H1 (cell line): Measurements from ENCODE around the gene HRH2. TPM values are rescaled to one million over a fixed set of nuclear protein-coding genes. Genes with fewer than 3 reads are reported as not detected.

Experiments used
- CTCF ChIA-PET: fragments of 300-600 bp; sonication (Branson Sonifier 250); formaldehyde crosslinking; loops from one replicate; lab custom pipeline; 2021; ENCODE audit not compliant: partially characterized antibody; lab: Charles Lee
- POLR2A ChIA-PET: fragments of 300-600 bp; sonication (Branson Sonifier 250); formaldehyde crosslinking; loops from one replicate; lab custom pipeline; 2021; ENCODE audit warnings: inconsistent platforms; ENCODE audit not compliant: partially characterized antibody; lab: Charles Lee
- DNase-seq, 2 experiments: peaks; one replicate each; pipeline versions ENCODE4 v3.0.0 to v3.0.0-alpha.2; 2010 to 2022; ENCODE audit warnings: low spot score in 2 of 2, low read depth in 1 of 2, mixed read lengths in 1 of 2
- FAIRE-seq: peaks from 2 replicates; lab custom pipeline; 2011; peaks lifted over from hg19 to GRCh38; lab: Jason Lieb, UNC
- H2AFZ ChIP-seq: 2 replicates; pipeline ENCODE4 v1.8.1; 2012; ENCODE audit warnings: low read length, inconsistent platforms
- H2AK5ac ChIP-seq: 2 replicates; pipeline ENCODE4 v1.6.1; 2013; ENCODE audit warnings: low read depth, low read length
- H2BK120ac ChIP-seq: replicated peaks from 2 replicates; pipeline ENCODE3; 2013; ENCODE audit warnings: low read depth, low read length, inconsistent platforms
- H2BK12ac ChIP-seq: 2 replicates; pipeline ENCODE4 v1.6.1; 2013; ENCODE audit warnings: low read depth, low read length
- H2BK15ac ChIP-seq: 2 replicates; pipeline ENCODE4 v1.6.1; 2013; ENCODE audit warnings: low read length
- H2BK20ac ChIP-seq: 2 replicates; pipeline ENCODE4 v1.6.1; 2013; ENCODE audit warnings: low read length
- H2BK5ac ChIP-seq: 2 replicates; pipeline ENCODE4 v1.6.1; 2013; ENCODE audit warnings: low read depth, low read length
- H3K14ac ChIP-seq: 2 replicates; pipeline ENCODE4 v1.6.1; 2013; ENCODE audit warnings: inconsistent platforms; ENCODE audit not compliant: insufficient read length
- H3K18ac ChIP-seq: 2 replicates; pipeline ENCODE4 v1.6.1; 2013; ENCODE audit warnings: low read length; ENCODE audit errors: extremely low read depth
- H3K23ac ChIP-seq: 2 replicates; pipeline ENCODE4 v1.6.1; 2013; ENCODE audit warnings: inconsistent platforms; ENCODE audit not compliant: insufficient read length
- H3K23me2 ChIP-seq: 2 replicates; pipeline ENCODE4 v1.6.1; 2013; ENCODE audit warnings: low read depth, low read length
- H3K27ac ChIP-seq: 2 replicates; pipeline ENCODE4 v1.6.1; 2011; ENCODE audit warnings: low read depth, low read length, inconsistent platforms
- H3K27me3 ChIP-seq, 4 experiments: replicated peaks in 1 of 4; 1 replicate in 1 of 4; 2 replicates in 3 of 4; pipeline versions ENCODE4 v1.6.1 to v1.8.1; 2011 to 2013; ENCODE audit warnings: low read length in 3 of 4, mild to moderate bottlenecking in 3 of 4, inconsistent platforms in 2 of 4, mixed read lengths in 2 of 4, moderate library complexity in 1 of 4; ENCODE audit not compliant: control insufficient read depth in 3 of 4, insufficient read depth in 3 of 4; ENCODE audit errors: extremely low read depth in 1 of 4
- H3K36me3 ChIP-seq, 4 experiments: 2 replicates each; pipeline versions ENCODE4 v1.6.1 to v1.8.1; 2011 to 2013; ENCODE audit warnings: mild to moderate bottlenecking in 4 of 4, low read length in 3 of 4, moderate library complexity in 2 of 4, control low read depth in 1 of 4, inconsistent platforms in 1 of 4; ENCODE audit not compliant: insufficient read depth in 4 of 4, control insufficient read depth in 2 of 4
- H3K4ac ChIP-seq: replicated peaks from 2 replicates; pipeline ENCODE3; 2013; ENCODE audit warnings: low read length, low read depth, mixed read lengths, inconsistent platforms; ENCODE audit not compliant: insufficient read length
- H3K4me1 ChIP-seq, 4 experiments: replicated peaks in 1 of 4; 1 replicate in 1 of 4; 2 replicates in 3 of 4; pipeline versions ENCODE4 v1.6.1 to v1.8.1; 2011 to 2013; ENCODE audit warnings: low read length in 3 of 4, inconsistent platforms in 2 of 4, mixed read lengths in 1 of 4; ENCODE audit not compliant: insufficient read depth in 4 of 4, control insufficient read depth in 3 of 4
- H3K4me2 ChIP-seq, 2 experiments: 2 replicates each; pipeline versions ENCODE4 v1.6.1 to v1.8.1; 2011 to 2013; ENCODE audit warnings: low read depth in 2 of 2, low read length in 2 of 2, control low read depth in 1 of 2, inconsistent platforms in 1 of 2, mild to moderate bottlenecking in 1 of 2; ENCODE audit not compliant: insufficient read depth in 1 of 2
- H3K4me3 ChIP-seq, 4 experiments: fragments of 200-600, 300-600 bp in 1 of 4; sonication (generic), shearing (Covaris generic), sonication (Bioruptor Twin) in 1 of 4; 2 replicates each; pipeline versions ENCODE4 v1.5.1 to v1.8.1; 2011 to 2016; ENCODE audit warnings: low read length in 4 of 4, low read depth in 3 of 4, control low read depth in 2 of 4, inconsistent platforms in 2 of 4, mild to moderate bottlenecking in 2 of 4, mixed read lengths in 1 of 4, moderate library complexity in 1 of 4; ENCODE audit not compliant: insufficient read depth in 2 of 4; ENCODE audit errors: extremely low read depth in 1 of 4
- H3K56ac ChIP-seq: replicated peaks from 2 replicates; pipeline ENCODE3; 2013; ENCODE audit warnings: low read depth, mild to moderate bottlenecking, mixed read lengths, low read length, inconsistent platforms; ENCODE audit not compliant: insufficient read length
- H3K79me1 ChIP-seq: 2 replicates; pipeline ENCODE4 v1.6.1; 2013; ENCODE audit warnings: low read depth, low read length, control low read depth
- H3K79me2 ChIP-seq, 2 experiments: 2 replicates each; pipeline versions ENCODE4 v1.6.1 to v1.8.1; 2012 to 2013; ENCODE audit warnings: low read length in 2 of 2, mild to moderate bottlenecking in 2 of 2, inconsistent platforms in 1 of 2; ENCODE audit not compliant: insufficient read depth in 2 of 2, control insufficient read depth in 1 of 2
- H3K9ac ChIP-seq, 4 experiments: replicated peaks in 1 of 4; 1 replicate in 1 of 4; 2 replicates in 3 of 4; pipeline versions ENCODE4 v1.6.1 to v1.8.1; 2011 to 2013; ENCODE audit warnings: low read depth in 3 of 4, low read length in 3 of 4, control low read depth in 2 of 4, mild to moderate bottlenecking in 2 of 4, moderate library complexity in 2 of 4, inconsistent platforms in 1 of 4; ENCODE audit errors: extremely low read depth in 1 of 4
- H3K9me3 ChIP-seq, 2 experiments: 2 replicates each; pipeline versions ENCODE4 v1.6.1 to v1.8.1; 2012 to 2013; ENCODE audit warnings: mild to moderate bottlenecking in 2 of 2, moderate library complexity in 2 of 2, control low read depth in 1 of 2, inconsistent platforms in 1 of 2, low read depth in 1 of 2, low read length in 1 of 2, mixed read lengths in 1 of 2; ENCODE audit not compliant: insufficient read depth in 2 of 2
- H4K20me1 ChIP-seq, 2 experiments: replicated peaks in 1 of 2; 2 replicates each; pipeline versions ENCODE3 to v1.8.1; 2011 to 2013; ENCODE audit warnings: inconsistent platforms in 2 of 2, low read length in 2 of 2, mild to moderate bottlenecking in 1 of 2; ENCODE audit not compliant: insufficient read depth in 2 of 2, control insufficient read depth in 1 of 2
- H4K5ac ChIP-seq: 2 replicates; pipeline ENCODE4 v1.6.1; 2013; ENCODE audit warnings: low read length, low read depth, mixed read lengths, inconsistent platforms; ENCODE audit not compliant: insufficient read length
- H4K8ac ChIP-seq: 2 replicates; pipeline ENCODE4 v1.8.0; 2013; ENCODE audit warnings: mild to moderate bottlenecking, moderate library complexity, low read length, inconsistent platforms; ENCODE audit not compliant: insufficient read depth; ENCODE audit errors: extremely low read depth
- H4K91ac ChIP-seq: replicated peaks from 2 replicates; pipeline ENCODE3; 2013; ENCODE audit warnings: low read length, mixed read lengths, inconsistent platforms; ENCODE audit not compliant: insufficient read length
- BRCA1 ChIP-seq: IDR thresholded peaks from 2 replicates; pipeline ENCODE4 v1.6.1; 2012; ENCODE audit warnings: low read depth, low read length, improper control_type of control experiment
- CHD1 ChIP-seq: IDR thresholded peaks from 2 replicates; pipeline ENCODE4 v1.6.1; 2012; ENCODE audit warnings: low read depth, low read length, improper control_type of control experiment
- CTBP2 ChIP-seq: IDR thresholded peaks from 2 replicates; pipeline ENCODE4 v1.7.0; 2011; ENCODE audit warnings: borderline replicate concordance, mild to moderate bottlenecking, moderate library complexity, mixed read lengths, low read length; ENCODE audit not compliant: insufficient read depth, insufficient read length
- HDAC2 ChIP-seq, 2 experiments: fragments of 300-600 bp in 1 of 2; sonication (generic) in 1 of 2; IDR thresholded peaks; 2 replicates each; pipeline ENCODE4 v1.6.1; 2011 to 2012; ENCODE audit warnings: low read depth in 2 of 2, low read length in 2 of 2, mild to moderate bottlenecking in 2 of 2, moderate library complexity in 2 of 2, borderline replicate concordance in 1 of 2, inconsistent platforms in 1 of 2
- NRF1 ChIP-seq: IDR thresholded peaks from 2 replicates; pipeline ENCODE4 v1.6.1; 2011; ENCODE audit warnings: mild to moderate bottlenecking, low read depth, low read length, improper control_type of control experiment
- POLR2A ChIP-seq, 2 experiments: IDR thresholded peaks; 1 replicate in 1 of 2; 2 replicates in 1 of 2; pipeline ENCODE4 v1.6.1; 2011; ENCODE audit warnings: low read depth in 2 of 2, low read length in 2 of 2, mild to moderate bottlenecking in 2 of 2; ENCODE audit errors: control extremely low read depth in 1 of 2
- SP1 ChIP-seq: IDR thresholded peaks from 2 replicates; pipeline ENCODE4 v1.6.1; 2011; ENCODE audit warnings: low read depth, low read length
- SRF ChIP-seq: IDR thresholded peaks from 2 replicates; pipeline ENCODE4 v1.6.1; 2011; ENCODE audit warnings: mild to moderate bottlenecking, low read depth, low read length, moderate library complexity
- WGBS, 2 experiments: shearing (Covaris generic) in 1 of 2; methylation state at CpG; one replicate each; pipeline versions ENCODE4 v1.1.6 to v1.1.7; 2013 to 2015; ENCODE audit warnings: low lambda C conversion rate in 2 of 2, mixed read lengths in 2 of 2, inconsistent platforms in 1 of 2, low coverage in 1 of 2, missing lambda C conversion rate in 1 of 2; ENCODE audit not compliant: insufficient replicate concordance in 2 of 2, insufficient coverage in 1 of 2, insufficient read length in 1 of 2; ENCODE audit errors: extremely low coverage in 1 of 2, missing lambda C conversion rate in 1 of 2; 5-methylcytosine and 5-hydroxymethylcytosine counted together
- polyA plus RNA-seq, 7 experiments: library from polyadenylated mRNA; depleted of rRNA in 3 of 7; stranded (reverse) in 5 of 7; unstranded in 2 of 7; fragments of >200 nt in 5 of 7; fragments of 200-250 nt in 2 of 7; gene quantifications; 1 replicate in 5 of 7; 2 replicates in 1 of 7; 4 replicates in 1 of 7; pipeline versions ENCODE4 v1.2.1 to v1.2.3, GENCODE V29; 2011 to 2013; ENCODE audit warnings: missing spikeins in 2 of 7, mixed read lengths in 2 of 7
- total RNA-seq: library from RNA; stranded (reverse); fragmentation: NEBNext Ultra II Directional; extraction: Animal tissue kit (Norgen Biotek cat#: 25700); gene quantifications from 2 replicates; pipeline ENCODE4 v1.2.1, GENCODE V29; 2021
- TF ChIP-seq, protein P1 (sequence below): IDR thresholded peaks from 2 replicates; pipeline ENCODE4 v1.6.1; 2011; ENCODE audit warnings: low read length, improper control_type of control experiment

HRH2 gene
- total and polyA plus RNA-seq, 2 of the 8 experiments (the other 6 are each of a cell fraction or from before 2014, with no cell fraction given), result 7.8 to 8.1 TPM

DNA sequence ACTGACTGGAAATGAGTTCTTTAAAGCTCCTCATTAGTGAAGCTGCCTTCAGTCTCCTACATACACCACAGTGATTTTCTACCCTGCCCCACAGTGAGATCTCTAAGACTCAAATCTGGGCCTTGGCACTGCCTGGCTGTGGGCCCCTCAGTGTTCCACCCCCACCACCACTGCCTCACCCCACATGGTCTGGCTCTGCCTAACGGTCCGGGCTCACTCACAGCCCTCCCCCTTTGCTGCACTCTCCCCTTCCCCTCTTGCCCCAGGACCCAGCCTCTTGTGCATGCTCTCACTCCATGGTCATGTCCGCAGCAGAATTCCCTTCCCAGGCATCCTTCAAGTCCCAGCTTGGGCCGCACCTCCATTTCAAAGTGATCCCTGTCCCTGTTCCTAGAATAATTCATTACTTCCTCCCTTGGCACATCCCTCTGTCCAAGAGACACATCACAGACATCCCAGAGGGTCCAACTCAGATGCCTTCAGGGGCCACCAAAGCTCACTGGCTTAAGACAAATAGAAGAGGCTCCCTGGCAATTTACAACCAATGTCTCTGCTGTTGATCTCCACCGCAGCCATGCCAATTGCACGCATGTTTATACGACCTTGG is 56.7 kb downstream of the HRH2 start:
- H3K4me3 ChIP-seq, result no peak overlapping the region
- H4K20me1 ChIP-seq, result no peaks in the 10 kb centered on the region
- H3K4ac ChIP-seq, result no peak overlapping the region
- FAIRE-seq (no peak), DNase-seq (no peak)
- H4K8ac ChIP-seq, result no peak overlapping the region
- H3K36me3 ChIP-seq, result peaks cover 0 to 3% (median 0%) of the 10 kb centered on the region in 4 experiments; a peak in 2 of 8 replicates
- H3K27ac ChIP-seq, result no peak overlapping the region
- ChIA-PET POLR2A (no interaction called here), CTCF (interaction anchor here (1.0 to 4.1 kb wide), 8 partner anchors 13 to 189 kb away, joined by 3 to 46 read pairs (median 6); no protein-coding TSS in a partner anchor)
- peaks cover 0 to 2% (median 0%) of the 10 kb centered on the region in 4 experiments; a peak in 1 of 7 replicates for H3K27me3 ChIP-seq
- WGBS, 2 experiments, result 80% methylated on average over 7 of the region's 7 CpGs; no CpG with 5 or more reads in 1 of the 2 experiments
- H3K4me1 ChIP-seq, result no peaks in the 10 kb centered on the region
- no peak overlapping the region for H3K18ac ChIP-seq
- TF ChIP-seq SRF, result no peak
- no peak for TF ChIP-seq BRCA1
- TF ChIP-seq SP1, result no peak
- no peak for TF ChIP-seq POLR2A (IDR thresholded peaks at IDR 0.05; ENCODE audit: control extremely low read depth in 1 of 2, low read depth in 2 of 2, low read length in 2 of 2)
- no peak for TF ChIP-seq CTBP2
- TF ChIP-seq, protein P1, sequence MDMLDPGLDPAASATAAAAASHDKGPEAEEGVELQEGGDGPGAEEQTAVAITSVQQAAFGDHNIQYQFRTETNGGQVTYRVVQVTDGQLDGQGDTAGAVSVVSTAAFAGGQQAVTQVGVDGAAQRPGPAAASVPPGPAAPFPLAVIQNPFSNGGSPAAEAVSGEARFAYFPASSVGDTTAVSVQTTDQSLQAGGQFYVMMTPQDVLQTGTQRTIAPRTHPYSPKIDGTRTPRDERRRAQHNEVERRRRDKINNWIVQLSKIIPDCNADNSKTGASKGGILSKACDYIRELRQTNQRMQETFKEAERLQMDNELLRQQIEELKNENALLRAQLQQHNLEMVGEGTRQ, result no peak
- TF ChIP-seq NRF1, result no peak
- no peak for TF ChIP-seq CHD1
- no peak for TF ChIP-seq HDAC2 (IDR thresholded peaks at IDR 0.05; ENCODE audit: borderline replicate concordance in 1 of 2, low read depth in 2 of 2, low read length in 2 of 2)
- H2BK5ac ChIP-seq, result no peak overlapping the region
- H2BK120ac ChIP-seq, result no peak overlapping the region
- no peak overlapping the region for H3K56ac ChIP-seq
- H2BK12ac ChIP-seq, result no peak overlapping the region
- peaks cover 16 to 23% of the 10 kb centered on the region in 2 experiments for H3K9me3 ChIP-seq
- no peaks in the 10 kb centered on the region for H3K79me2 ChIP-seq
- H2AK5ac ChIP-seq, result no peak overlapping the region
- H2BK20ac ChIP-seq, result no peak overlapping the region
- no peak overlapping the region for H2AFZ ChIP-seq
- H3K23me2 ChIP-seq, result no peaks in the 10 kb centered on the region
- H3K79me1 ChIP-seq, result no peaks in the 10 kb centered on the region
- no peak overlapping the region for H2BK15ac ChIP-seq
- H3K9ac ChIP-seq, result no peak overlapping the region
- H3K23ac ChIP-seq, result no peak overlapping the region
- H4K5ac ChIP-seq, result no peak overlapping the region
- H3K4me2 ChIP-seq, result no peak overlapping the region
- H4K91ac ChIP-seq, result no peak overlapping the region
- no peak overlapping the region for H3K14ac ChIP-seq
